Endothelial cell (in vitro differentiated cells): ENCODE measurements around the gene FOXJ3. TPM values are rescaled to one million over a fixed set of nuclear protein-coding genes. Genes with fewer than 3 reads are reported as not detected.

ENCODE experiments used
- DNase-seq: peaks from one replicate; pipeline ENCODE4 v3.0.0; 2021; ENCODE audit warnings: low spot score
- H3K27ac Mint-ChIP-seq: one replicate; pipeline ENCODE4 v1.8.0; 2021; ENCODE audit warnings: mixed read lengths, inconsistent platforms; ENCODE audit not compliant: unreplicated experiment
- H3K27me3 Mint-ChIP-seq: one replicate; pipeline ENCODE4 v1.8.0; 2021; ENCODE audit warnings: mild to moderate bottlenecking, moderate library complexity, mixed read lengths, inconsistent platforms; ENCODE audit not compliant: unreplicated experiment
- H3K36me3 Mint-ChIP-seq: one replicate; pipeline ENCODE4 v1.8.0; 2021; ENCODE audit warnings: mild to moderate bottlenecking, low read depth, mixed read lengths, inconsistent platforms; ENCODE audit not compliant: unreplicated experiment
- H3K4me1 Mint-ChIP-seq: one replicate; pipeline ENCODE4 v1.8.0; 2021; ENCODE audit warnings: mild to moderate bottlenecking, mixed read lengths, inconsistent platforms; ENCODE audit not compliant: unreplicated experiment
- H3K4me3 Mint-ChIP-seq: one replicate; pipeline ENCODE4 v1.8.0; 2021; ENCODE audit warnings: mild to moderate bottlenecking, mixed read lengths, inconsistent platforms; ENCODE audit not compliant: unreplicated experiment
- H3K9me3 Mint-ChIP-seq: one replicate; pipeline ENCODE4 v1.8.0; 2021; ENCODE audit warnings: mixed read lengths, inconsistent platforms; ENCODE audit not compliant: unreplicated experiment
- CTCF ChIP-seq: fragments of 200-600 bp; sonication (generic); IDR thresholded peaks from one replicate; pipeline ENCODE4 v1.5.0; 2021; ENCODE audit warnings: antibody characterized with exemption; ENCODE audit not compliant: unreplicated experiment
- total RNA-seq: library from RNA; stranded (reverse); fragmentation: NEBNext Ultra II Directional; extraction: Animal tissue kit (Norgen Biotek cat#: 25700); gene quantifications from one replicate; pipeline ENCODE4 v1.2.1, GENCODE V29; 2021; ENCODE audit not compliant: unreplicated experiment

Gene FOXJ3
- total RNA-seq, 1 donor from 2014 or later = 65.9 TPM

GRCh38 chr1:42231253-42231652 is 103.8 kb downstream of the FOXJ3 start:
- TF ChIP-seq CTCF = no peak
- no peak for DNase-seq
- peaks cover 2% of the 10 kb centered on the region for H3K27me3 Mint-ChIP-seq
- no peak overlapping the region for H3K27ac Mint-ChIP-seq
- H3K36me3 Mint-ChIP-seq = peaks cover 23% of the 10 kb centered on the region
- no peaks in the 10 kb centered on the region for H3K9me3 Mint-ChIP-seq
- peaks cover 28% of the 10 kb centered on the region for H3K4me1 Mint-ChIP-seq
- H3K4me3 Mint-ChIP-seq = no peak overlapping the region

GRCh38 chr1:42228938-42229337 is 106.1 kb downstream of the FOXJ3 start:
- no peaks in the 10 kb centered on the region for H3K9me3 Mint-ChIP-seq
- H3K27ac Mint-ChIP-seq = peak overlapping the region; percentile 73

GRCh38 chr1:42223036-42223435 is 112.0 kb downstream of the FOXJ3 start:
- peak overlapping the region; percentile 0 for H3K4me3 Mint-ChIP-seq

More at GRCh38 chr1:42228938-42229337, 106.1 kb downstream of the FOXJ3 start:
- H3K4me1 Mint-ChIP-seq = peaks cover 33% of the 10 kb centered on the region
- H3K27me3 Mint-ChIP-seq = no peaks in the 10 kb centered on the region
- DNase-seq = no peak
- H3K4me3 Mint-ChIP-seq = no peak overlapping the region
- peaks cover 2% of the 10 kb centered on the region for H3K36me3 Mint-ChIP-seq
- TF ChIP-seq CTCF = no peak

GRCh38 chr1:42221952-42222606 is 113.0 kb downstream of the FOXJ3 start:
- H3K27ac Mint-ChIP-seq = peak overlapping the region; percentile 62
- no peak overlapping the region for H3K4me3 Mint-ChIP-seq
- no peaks in the 10 kb centered on the region for H3K9me3 Mint-ChIP-seq
- TF ChIP-seq CTCF = no peak
- peaks cover 4% of the 10 kb centered on the region for H3K27me3 Mint-ChIP-seq
- peaks cover 52% of the 10 kb centered on the region for H3K4me1 Mint-ChIP-seq
- H3K36me3 Mint-ChIP-seq = peaks cover 22% of the 10 kb centered on the region
- no peak for DNase-seq

More at GRCh38 chr1:42223036-42223435, 112.0 kb downstream of the FOXJ3 start:
- DNase-seq = no peak
- H3K4me1 Mint-ChIP-seq = peaks cover 53% of the 10 kb centered on the region
- no peaks in the 10 kb centered on the region for H3K9me3 Mint-ChIP-seq
- H3K36me3 Mint-ChIP-seq = peaks cover 22% of the 10 kb centered on the region
- H3K27me3 Mint-ChIP-seq = peaks cover 4% of the 10 kb centered on the region
- no peak overlapping the region for H3K27ac Mint-ChIP-seq
- TF ChIP-seq CTCF = no peak

- no peak for TF ChIP-seq CTCF
- H3K9me3 Mint-ChIP-seq = no peaks in the 10 kb centered on the region
- H3K36me3 Mint-ChIP-seq = peaks cover 22% of the 10 kb centered on the region
- H3K27ac Mint-ChIP-seq = no peak overlapping the region
- DNase-seq = no peak
- peaks cover 51% of the 10 kb centered on the region for H3K4me1 Mint-ChIP-seq
- H3K4me3 Mint-ChIP-seq = no peak overlapping the region
- peaks cover 4% of the 10 kb centered on the region for H3K27me3 Mint-ChIP-seq
Measured at GRCh38 chr1:42221456-42221855, 113.6 kb downstream of the FOXJ3 start.
